ENCODE measurements around the gene ADAM22.

Gene ADAM22

DNA sequence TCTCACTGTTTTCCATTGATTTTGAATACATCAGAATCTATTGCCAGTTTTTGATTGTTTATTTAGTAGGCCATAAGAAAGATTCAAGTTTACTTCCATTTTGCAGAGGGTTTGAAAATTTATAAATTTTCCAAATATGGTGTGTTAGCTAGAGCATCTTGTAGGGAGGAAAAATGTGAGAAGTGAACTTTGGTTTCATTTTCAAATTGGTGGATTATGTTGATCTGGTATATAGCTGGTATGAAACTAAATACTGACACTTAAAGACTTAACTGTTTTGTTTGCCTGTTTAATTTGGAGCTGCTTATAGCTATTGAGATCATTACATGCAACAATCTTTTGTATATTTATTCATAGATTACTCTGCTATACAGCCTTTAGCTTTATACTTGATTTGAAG is 108.1 kb downstream of the ADAM22 start:
- H4K20me1 ChIP-seq (ENCODE audit: insufficient read depth, low read length) = no peaks in the 10 kb centered on the region
- H3K9me3 ChIP-seq (replicated peaks; ENCODE audit: insufficient read depth, low read length) = no peaks in the 10 kb centered on the region
- no peaks in the 10 kb centered on the region for H3F3A ChIP-seq (ENCODE audit: insufficient read depth, low read length)
- H3K4me2 ChIP-seq (ENCODE audit: low read depth, low read length) = peak overlapping the region; percentile 28; the same call in 1 of the 2 replicates
- peaks cover 8% of the 10 kb centered on the region; the same call in 1 of the 2 replicates for H3K4me1 ChIP-seq (ENCODE audit: low read length)
- no peaks in the 10 kb centered on the region for H3K27me3 ChIP-seq (replicated peaks; ENCODE audit: insufficient read depth, low read length)
- no peaks in the 10 kb centered on the region for H3K36me3 ChIP-seq (replicated peaks; ENCODE audit: insufficient read depth, low read length)
- peak; percentile 36 for DNase-seq
- H3K9ac ChIP-seq (ENCODE audit: low read length) = no peak overlapping the region
- no peaks in the 10 kb centered on the region for H3K79me2 ChIP-seq (ENCODE audit: low read length)
- H2AFZ ChIP-seq (ENCODE audit: low read length) = no peak overlapping the region
- no peak overlapping the region for H3K4me3 ChIP-seq (ENCODE audit: low read length)
- H3K27ac ChIP-seq (ENCODE audit: low read length) = no peak overlapping the region
- no peaks in the 10 kb centered on the region for H3K9me2 ChIP-seq (replicated peaks; ENCODE audit: insufficient read depth, low read length)
- TF ChIP-seq, protein P1, sequence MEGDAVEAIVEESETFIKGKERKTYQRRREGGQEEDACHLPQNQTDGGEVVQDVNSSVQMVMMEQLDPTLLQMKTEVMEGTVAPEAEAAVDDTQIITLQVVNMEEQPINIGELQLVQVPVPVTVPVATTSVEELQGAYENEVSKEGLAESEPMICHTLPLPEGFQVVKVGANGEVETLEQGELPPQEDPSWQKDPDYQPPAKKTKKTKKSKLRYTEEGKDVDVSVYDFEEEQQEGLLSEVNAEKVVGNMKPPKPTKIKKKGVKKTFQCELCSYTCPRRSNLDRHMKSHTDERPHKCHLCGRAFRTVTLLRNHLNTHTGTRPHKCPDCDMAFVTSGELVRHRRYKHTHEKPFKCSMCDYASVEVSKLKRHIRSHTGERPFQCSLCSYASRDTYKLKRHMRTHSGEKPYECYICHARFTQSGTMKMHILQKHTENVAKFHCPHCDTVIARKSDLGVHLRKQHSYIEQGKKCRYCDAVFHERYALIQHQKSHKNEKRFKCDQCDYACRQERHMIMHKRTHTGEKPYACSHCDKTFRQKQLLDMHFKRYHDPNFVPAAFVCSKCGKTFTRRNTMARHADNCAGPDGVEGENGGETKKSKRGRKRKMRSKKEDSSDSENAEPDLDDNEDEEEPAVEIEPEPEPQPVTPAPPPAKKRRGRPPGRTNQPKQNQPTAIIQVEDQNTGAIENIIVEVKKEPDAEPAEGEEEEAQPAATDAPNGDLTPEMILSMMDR (IDR thresholded peaks at IDR 0.05; ENCODE audit: low read length) = no peak
- TF ChIP-seq EZH2 (optimal IDR thresholded peaks at IDR 0.05; ENCODE audit: low read depth, low read length) (no peak), EZH2phosphoT487 (IDR thresholded peaks at IDR 0.05; ENCODE audit: low read length) (no peak)

DNA sequence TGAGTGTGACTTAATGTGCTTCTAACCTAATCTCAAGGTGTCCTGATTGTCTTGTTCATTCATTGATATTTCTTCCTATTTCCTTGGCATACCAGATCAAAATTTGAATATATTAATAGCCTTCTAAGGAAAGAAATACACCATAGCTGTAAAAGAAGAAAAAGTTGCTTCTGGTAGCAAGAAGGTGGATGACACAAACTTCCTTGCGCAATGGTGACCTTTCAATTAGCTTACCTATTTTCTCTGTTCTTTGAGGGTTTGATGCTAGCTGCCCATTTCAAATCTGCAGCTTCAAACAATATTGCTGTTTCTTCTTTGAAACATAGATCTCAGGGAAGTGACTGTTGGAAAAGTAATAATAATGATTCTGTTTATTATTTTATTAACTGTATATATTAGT is 108.8 kb downstream of the ADAM22 start:
- Histone ChIP-seq H3K9ac (ENCODE audit: low read length) (no peak overlapping the region), H3K9me3 (replicated peaks; ENCODE audit: insufficient read depth, low read length) (no peaks in the 10 kb centered on the region), H3K9me2 (replicated peaks; ENCODE audit: insufficient read depth, low read length) (no peaks in the 10 kb centered on the region), H3F3A (ENCODE audit: insufficient read depth, low read length) (no peaks in the 10 kb centered on the region), H3K27me3 (replicated peaks; ENCODE audit: insufficient read depth, low read length) (no peaks in the 10 kb centered on the region), H4K20me1 (ENCODE audit: insufficient read depth, low read length) (no peaks in the 10 kb centered on the region), H3K36me3 (replicated peaks; ENCODE audit: insufficient read depth, low read length) (no peaks in the 10 kb centered on the region), H3K4me2 (ENCODE audit: low read depth, low read length) (peak overlapping the region; percentile 28; the same call in 1 of the 2 replicates), H2AFZ (ENCODE audit: low read length) (no peak overlapping the region), H3K27ac (ENCODE audit: low read length) (no peak overlapping the region), H3K4me3 (ENCODE audit: low read length) (no peak overlapping the region), H3K79me2 (ENCODE audit: low read length) (no peaks in the 10 kb centered on the region), H3K4me1 (ENCODE audit: low read length) (peaks cover 8% of the 10 kb centered on the region; the same call in 1 of the 2 replicates)
- no peak for DNase-seq
- TF ChIP-seq, protein P1 (IDR thresholded peaks at IDR 0.05; ENCODE audit: low read length) = no peak

GRCh38 chr7:88044069-88044468 is 110.0 kb downstream of the ADAM22 start:
- Histone ChIP-seq H3K4me3 (ENCODE audit: low read length) (no peak overlapping the region), H3K36me3 (replicated peaks; ENCODE audit: insufficient read depth, low read length) (no peaks in the 10 kb centered on the region), H3F3A (ENCODE audit: insufficient read depth, low read length) (no peaks in the 10 kb centered on the region), H3K27ac (ENCODE audit: low read length) (no peak overlapping the region), H4K20me1 (ENCODE audit: insufficient read depth, low read length) (no peaks in the 10 kb centered on the region), H3K9me3 (replicated peaks; ENCODE audit: insufficient read depth, low read length) (no peaks in the 10 kb centered on the region), H3K79me2 (ENCODE audit: low read length) (no peaks in the 10 kb centered on the region), H3K27me3 (replicated peaks; ENCODE audit: insufficient read depth, low read length) (no peaks in the 10 kb centered on the region), H2AFZ (ENCODE audit: low read length) (no peak overlapping the region), H3K4me1 (ENCODE audit: low read length) (peaks cover 8% of the 10 kb centered on the region; the same call in 1 of the 2 replicates), H3K9me2 (replicated peaks; ENCODE audit: insufficient read depth, low read length) (no peaks in the 10 kb centered on the region), H3K4me2 (ENCODE audit: low read depth, low read length) (no peak overlapping the region), H3K9ac (ENCODE audit: low read length) (no peak overlapping the region)
- TF ChIP-seq EZH2 (optimal IDR thresholded peaks at IDR 0.05; ENCODE audit: low read depth, low read length) (no peak), EZH2phosphoT487 (IDR thresholded peaks at IDR 0.05; ENCODE audit: low read length) (no peak)
- TF ChIP-seq, protein P1 (IDR thresholded peaks at IDR 0.05; ENCODE audit: low read length) = no peak
- no peak for DNase-seq
